Measurements from ENCODE around the gene TTLL7.

DNA sequence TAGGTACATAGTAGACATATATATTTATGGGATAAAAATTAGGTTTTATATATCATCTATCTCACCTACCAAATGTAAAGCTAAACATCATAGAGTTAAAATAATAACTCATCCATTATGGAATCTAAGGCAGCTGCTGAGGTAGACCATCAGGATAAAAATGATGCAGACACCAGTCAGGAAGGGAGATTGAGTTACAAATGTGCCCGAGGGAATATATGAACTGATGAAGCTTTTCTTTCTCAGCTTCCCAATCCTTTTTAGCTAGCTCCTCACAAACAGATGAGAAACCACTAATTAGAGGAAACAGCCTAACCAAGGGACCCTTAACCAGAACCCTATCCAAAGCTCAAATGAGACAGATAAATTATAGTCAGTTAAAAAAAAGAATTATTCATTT lies 20.9 kb downstream of the TTLL7 start:
- no peak for TF ChIP-seq POLR2A (IDR thresholded peaks at IDR 0.05)
- TF ChIP-seq, protein P1, sequence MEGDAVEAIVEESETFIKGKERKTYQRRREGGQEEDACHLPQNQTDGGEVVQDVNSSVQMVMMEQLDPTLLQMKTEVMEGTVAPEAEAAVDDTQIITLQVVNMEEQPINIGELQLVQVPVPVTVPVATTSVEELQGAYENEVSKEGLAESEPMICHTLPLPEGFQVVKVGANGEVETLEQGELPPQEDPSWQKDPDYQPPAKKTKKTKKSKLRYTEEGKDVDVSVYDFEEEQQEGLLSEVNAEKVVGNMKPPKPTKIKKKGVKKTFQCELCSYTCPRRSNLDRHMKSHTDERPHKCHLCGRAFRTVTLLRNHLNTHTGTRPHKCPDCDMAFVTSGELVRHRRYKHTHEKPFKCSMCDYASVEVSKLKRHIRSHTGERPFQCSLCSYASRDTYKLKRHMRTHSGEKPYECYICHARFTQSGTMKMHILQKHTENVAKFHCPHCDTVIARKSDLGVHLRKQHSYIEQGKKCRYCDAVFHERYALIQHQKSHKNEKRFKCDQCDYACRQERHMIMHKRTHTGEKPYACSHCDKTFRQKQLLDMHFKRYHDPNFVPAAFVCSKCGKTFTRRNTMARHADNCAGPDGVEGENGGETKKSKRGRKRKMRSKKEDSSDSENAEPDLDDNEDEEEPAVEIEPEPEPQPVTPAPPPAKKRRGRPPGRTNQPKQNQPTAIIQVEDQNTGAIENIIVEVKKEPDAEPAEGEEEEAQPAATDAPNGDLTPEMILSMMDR (IDR thresholded peaks at IDR 0.05) = no peak
